AG09319 (cell line): Measurements from ENCODE around the gene ORAI2.
"Not testable (repeated sequence)": the region's sequence is repeated elsewhere in the genome, so short reads cannot be mapped to it uniquely, and the experiment has no call there.

Source experiments
- DNase-seq: peaks from one replicate; pipeline ENCODE4 v3.0.0-alpha.2; 2010; ENCODE audit warnings: low read depth; ENCODE audit errors: extremely low read depth
- TF ChIP-seq, protein P1 (sequence below): IDR thresholded peaks from 2 replicates; pipeline ENCODE4 v1.5.1; 2011; ENCODE audit warnings: low read depth, mild to moderate bottlenecking, inconsistent platforms, low read length, moderate library complexity

ORAI2 gene

DNA sequence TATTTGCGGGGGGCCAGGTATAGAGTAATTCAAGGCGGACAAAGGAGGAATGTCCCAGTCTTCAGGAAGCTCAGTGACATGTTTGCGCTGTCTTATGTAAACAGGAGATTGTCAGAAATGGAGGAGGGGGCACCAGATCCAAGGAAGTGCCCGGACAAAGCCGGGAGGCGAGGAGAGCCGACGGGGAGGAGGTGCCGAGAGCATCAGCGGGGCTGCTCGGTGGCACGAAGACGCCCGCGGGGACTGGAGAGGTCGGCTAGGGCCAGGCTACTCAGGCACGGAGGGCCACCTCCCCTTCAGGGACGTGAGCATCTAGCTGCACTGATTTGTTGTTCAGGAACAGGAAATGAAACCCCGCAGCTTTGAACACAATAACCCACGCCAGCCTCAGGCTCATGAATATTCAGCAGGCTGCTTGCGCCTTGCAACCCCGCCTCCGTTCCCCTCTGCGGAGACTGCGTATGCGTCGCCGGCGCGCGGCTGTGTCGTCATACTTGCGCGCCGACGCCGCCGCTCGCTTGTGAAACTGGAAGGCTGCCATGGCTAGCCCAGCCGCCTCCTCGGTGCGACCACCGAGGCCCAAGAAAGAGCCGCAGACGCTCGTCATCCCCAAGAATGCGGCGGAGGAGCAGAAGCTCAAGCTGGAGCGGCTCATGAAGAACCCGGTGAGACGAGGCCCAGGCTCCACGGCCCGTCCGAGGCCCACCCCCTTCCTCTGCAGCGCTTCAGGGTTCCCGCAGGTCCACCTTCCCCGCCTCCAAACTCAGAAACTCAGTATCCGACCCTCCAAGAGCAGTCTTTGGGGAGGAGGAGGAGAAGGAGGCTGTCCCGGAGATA is 37.3 kb upstream of the ORAI2 start, which contains the start of gene PRKRIP1:
TSS of gene PRKRIP1 (plus strand) at position 491 of the 837 bp plus-strand sequence. CDS start at position 540, 49 bp downstream.
- TF ChIP-seq, protein P1, sequence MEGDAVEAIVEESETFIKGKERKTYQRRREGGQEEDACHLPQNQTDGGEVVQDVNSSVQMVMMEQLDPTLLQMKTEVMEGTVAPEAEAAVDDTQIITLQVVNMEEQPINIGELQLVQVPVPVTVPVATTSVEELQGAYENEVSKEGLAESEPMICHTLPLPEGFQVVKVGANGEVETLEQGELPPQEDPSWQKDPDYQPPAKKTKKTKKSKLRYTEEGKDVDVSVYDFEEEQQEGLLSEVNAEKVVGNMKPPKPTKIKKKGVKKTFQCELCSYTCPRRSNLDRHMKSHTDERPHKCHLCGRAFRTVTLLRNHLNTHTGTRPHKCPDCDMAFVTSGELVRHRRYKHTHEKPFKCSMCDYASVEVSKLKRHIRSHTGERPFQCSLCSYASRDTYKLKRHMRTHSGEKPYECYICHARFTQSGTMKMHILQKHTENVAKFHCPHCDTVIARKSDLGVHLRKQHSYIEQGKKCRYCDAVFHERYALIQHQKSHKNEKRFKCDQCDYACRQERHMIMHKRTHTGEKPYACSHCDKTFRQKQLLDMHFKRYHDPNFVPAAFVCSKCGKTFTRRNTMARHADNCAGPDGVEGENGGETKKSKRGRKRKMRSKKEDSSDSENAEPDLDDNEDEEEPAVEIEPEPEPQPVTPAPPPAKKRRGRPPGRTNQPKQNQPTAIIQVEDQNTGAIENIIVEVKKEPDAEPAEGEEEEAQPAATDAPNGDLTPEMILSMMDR, result no peak
- peak; percentile 82 for DNase-seq

DNA sequence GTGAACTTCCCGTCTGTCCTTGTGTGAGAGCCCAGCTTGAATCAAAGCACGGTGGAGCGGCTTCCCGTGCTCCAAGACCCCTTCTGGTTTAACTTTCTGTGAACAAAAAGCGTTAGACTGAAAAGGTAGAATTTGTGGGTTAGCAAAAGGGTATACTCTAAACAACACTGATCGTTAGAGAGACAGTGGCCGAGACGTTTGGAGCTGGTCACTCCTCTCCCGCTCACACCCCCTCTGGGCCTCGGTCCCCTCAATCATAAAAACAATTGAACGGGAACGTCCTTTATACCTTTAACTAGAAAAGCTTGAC is 36.7 kb upstream of the ORAI2 start:
- no peak for DNase-seq
- TF ChIP-seq, protein P1, result no peak

DNA sequence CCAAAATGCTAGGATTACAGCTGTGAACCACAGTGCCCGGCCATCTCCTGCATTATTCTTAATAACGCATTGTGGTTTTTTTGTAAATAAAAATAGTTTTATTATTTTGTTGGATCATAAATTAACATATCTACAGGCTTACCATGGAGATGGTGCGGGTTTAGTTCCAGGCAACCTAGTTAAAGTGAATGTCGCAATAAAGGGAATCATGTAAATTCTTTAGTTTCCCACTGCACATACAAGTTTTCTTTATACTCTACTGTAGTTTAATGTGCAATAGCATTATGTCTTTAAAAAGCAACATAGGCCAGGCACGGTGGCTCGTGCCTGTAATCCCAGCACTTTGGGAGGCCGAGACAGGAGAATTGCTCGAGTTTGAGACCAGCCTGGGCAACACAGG is 34.8 kb upstream of the ORAI2 start:
- TF ChIP-seq, protein P1, result no peak
- no peak for DNase-seq

DNA sequence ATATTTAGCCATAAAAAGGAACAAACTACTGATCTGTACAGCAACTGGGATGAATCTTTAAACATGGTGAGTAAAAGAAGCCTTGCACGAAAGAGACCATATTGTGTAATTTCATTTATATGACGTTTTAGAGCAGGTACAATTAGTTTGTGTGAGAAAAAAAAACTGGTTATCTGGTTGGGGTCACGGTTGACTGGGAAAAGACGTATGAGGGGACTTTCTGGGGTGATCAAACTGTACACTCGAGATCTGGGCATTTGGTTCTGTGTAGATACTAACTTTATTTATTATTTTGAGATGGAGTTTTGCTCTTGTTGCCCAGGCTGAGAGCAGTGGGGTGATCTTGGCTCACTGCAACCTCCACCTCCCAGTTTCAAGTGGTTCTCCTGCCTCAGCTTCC is 33.0 kb upstream of the ORAI2 start:
- DNase-seq, result no peak
- TF ChIP-seq, protein P1, result no peak

DNA sequence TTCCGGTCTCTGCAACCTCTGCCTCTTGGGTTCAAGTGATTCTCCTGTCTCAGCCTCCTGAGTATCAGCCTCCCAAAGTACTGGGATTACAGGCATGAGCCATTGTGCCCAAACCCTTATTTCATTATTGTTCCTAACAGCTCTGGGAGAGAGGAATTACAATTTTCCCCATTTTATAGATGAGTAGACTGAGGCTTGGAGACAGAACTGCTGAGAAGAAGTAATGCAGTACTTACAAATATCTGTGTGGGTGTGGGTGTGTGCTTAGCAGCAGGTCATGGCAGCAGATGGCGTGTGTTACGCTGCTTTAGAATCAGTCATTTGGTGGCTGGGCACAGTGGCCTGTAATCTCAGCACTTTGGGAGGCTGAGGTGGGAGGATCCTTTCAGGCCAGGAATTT is 29.8 kb upstream of the ORAI2 start:
- TF ChIP-seq, protein P1, result no peak
- DNase-seq, result no peak

DNA sequence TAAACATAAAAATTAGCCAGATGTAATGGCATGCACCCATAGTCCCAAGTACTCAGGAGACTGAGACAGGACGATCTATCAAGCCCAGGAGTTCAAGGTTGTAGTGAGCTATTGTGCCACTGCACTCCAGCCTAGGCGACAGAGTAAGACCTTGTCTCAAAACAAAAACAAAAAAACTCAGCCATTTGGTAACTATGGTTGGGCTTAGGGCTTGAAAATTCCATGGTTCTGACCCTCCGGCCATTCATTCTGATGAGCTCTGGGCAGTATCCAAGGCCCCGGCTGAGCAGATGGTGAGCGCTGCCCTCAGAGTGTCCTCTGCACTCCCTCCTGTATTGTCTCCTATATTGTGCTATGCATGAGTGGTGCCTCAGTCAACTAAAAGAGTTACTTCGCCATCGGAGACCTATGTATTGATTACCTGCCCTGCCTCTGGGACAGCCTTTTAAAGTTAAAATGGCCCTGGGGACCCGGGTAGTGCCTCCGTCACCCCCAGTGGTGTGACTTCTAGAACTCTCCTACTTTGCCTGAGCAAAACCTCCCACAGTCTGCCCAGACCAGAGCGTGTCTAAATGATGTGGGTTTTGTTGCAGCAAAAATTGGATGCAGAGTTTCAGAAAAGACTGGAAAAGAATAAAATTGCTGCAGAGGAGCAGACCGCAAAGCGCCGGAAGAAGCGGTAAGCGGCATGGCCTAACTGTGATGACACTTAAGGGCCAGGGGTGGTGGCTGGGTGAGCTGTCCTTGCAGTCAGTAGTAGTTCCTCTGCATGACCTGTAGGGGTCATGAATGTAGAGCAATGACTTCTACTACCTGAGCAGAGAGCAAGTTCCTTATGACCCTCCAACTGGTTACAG is 29.1 kb upstream of the ORAI2 start:
- TF ChIP-seq, protein P1, result peak; percentile 60
- DNase-seq, result no peak

DNA sequence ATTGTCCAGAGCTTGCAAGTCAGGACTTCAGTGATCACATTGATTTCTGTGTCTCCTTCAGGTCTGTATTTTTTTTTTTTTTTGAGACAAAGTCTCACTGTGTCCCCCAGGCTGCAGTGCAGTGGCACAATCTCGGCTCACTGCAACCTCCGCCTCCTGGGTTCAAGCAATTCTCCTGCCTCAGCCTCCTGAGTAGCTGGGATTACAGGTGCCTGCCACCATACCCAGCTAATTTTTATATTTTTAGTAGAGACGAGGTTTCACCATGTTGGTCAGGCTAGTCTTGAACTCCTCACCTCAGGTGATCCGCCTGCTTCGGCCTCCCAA is 28.6 kb upstream of the ORAI2 start:
- not testable (repeated sequence) for DNase-seq
